Stimulated activated naive CD8-positive, alpha-beta T cell treated with anti-CD3 and anti-CD28 coated beads, Interleukin-15, Interleukin-2, amounts not matched to agents 100 U/mL and 50 U/mL, for 24 hours (primary cell): Measurements from ENCODE around the gene FOXL3.

Experiments used
- ATAC-seq: fragments of 150-1000 bp; cut with Tn5 transposase; one replicate; pipeline ENCODE4 v1.10.0; 2021
- DNase-seq: peaks from one replicate; pipeline ENCODE4 v3.0.0; 2021

FOXL3 gene

DNA sequence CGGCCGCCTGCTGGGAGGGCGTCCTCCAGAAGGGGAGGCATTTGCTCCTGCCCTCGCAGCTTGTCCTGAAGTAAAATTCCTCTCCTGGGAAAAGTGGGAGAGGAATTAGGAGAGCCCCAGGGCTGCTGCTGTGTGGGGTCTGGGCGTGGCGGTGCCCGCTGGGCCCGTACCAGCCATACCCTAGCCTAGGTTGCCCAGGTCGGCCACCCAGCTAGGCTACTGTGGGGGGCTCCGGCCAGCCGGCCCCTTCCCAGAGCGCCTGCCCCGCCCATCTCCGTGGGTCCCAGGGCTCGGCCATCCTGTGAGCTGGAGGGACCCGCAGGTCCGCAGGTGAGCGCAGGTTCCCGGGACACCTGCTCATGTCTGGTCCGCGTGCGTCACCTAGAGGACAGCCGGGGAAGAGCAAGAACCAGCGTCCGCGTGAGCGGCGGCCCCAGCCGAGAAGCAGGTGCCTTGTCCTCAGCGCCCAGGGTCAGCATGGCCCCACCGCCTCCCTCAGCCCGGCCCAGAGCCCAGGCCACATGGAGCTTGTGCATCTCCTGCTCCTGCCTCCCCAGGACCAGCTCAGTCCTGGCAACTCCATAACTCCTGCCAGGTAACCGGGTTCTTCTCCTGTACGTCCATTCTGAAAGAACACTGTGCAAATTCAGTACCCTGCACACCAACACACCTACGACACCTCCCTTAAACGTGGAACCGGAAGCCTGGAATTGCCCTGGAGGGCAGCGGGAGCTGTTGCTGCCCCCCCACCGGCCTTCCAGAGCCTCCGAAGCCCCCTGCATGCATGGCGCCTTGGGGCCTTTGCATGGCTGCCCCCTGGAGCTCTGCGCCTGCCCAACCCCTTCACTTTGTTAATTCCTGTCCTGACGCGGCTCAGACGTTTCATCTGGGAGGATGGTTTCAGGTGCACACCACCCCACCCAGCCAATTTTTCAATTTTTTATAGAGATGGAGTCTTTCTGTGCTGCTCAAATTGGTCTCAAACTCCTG, 22.8 kb upstream of the FOXL3 start:
- ATAC-seq (no peak), DNase-seq (no peak)

DNA sequence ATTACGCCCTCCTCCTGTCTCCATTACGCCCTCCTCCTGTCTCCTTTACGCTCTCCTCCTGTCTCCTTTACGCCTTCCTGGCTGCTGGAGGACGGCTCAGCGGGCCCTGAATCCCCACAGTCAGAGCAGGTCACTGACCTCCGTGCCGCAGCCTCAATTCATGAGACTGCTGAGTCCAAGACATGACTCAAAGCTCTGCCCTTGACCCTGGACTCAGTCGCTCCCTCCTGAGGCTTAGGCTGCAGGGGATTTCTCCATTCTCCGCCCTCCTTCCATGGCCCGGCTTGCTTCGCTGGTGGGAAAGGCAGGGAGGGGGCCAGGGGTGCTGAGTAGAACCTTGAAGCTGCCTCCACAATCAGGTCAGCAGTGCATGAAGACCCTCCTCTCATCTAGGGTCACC, 21.0 kb upstream of the FOXL3 start:
- ATAC-seq = no peak

DNA sequence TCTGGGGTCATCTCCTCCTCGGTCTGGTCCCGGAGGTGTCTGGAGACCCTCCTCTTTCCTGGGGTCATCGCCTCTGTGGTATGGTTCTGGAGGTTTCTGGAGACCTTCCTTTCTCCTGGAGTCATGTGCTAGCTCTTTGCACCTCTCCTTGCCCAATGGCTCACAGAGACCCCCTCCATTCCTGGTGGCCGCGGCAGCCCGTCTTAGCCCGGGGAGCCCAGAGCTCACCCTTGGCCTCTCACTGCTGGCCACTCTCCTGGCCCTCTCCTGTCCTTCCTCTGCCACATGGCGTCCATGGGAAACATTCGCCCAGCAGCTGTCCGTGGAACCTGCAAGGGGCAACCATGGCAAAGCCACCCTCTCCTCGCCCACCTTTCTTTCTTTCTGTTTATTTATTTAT, 20.2 kb upstream of the FOXL3 start:
- DNase-seq (no peak), ATAC-seq (no peak)

More for the DNA sequence above, 21.0 kb upstream of the FOXL3 start:
- DNase-seq = no peak

DNA sequence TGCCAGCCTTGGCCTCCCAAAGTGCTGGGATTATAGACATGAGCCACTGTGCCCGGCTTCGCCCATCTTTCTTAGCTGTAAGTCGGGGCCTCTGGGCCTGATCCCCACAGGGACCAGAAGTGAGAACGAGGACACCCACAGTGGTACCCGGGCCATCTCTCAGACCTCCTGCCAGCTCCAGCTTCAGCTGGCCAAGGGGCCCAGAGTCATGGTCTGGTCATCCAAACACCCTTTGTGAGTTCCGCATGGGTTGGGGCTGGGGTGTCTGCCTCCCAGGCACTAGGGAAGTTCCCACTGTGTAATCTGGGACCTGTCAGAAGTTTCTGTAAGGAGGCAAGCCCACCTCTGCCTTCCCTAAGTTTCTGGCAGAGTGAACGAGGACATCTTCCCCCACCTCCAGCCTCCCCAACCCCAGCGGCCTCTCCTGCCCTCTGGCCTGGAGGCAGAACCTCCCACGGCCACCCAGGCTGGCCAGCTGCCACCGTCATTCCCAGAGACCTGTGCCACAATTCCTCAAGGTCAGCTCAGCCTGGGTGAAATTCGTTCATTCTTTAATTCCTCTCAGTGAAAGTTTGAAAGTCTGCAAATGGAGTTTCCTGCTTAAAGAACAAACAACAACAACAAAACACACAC, 19.5 kb upstream of the FOXL3 start:
- DNase-seq (no peak), ATAC-seq (no peak)

DNA sequence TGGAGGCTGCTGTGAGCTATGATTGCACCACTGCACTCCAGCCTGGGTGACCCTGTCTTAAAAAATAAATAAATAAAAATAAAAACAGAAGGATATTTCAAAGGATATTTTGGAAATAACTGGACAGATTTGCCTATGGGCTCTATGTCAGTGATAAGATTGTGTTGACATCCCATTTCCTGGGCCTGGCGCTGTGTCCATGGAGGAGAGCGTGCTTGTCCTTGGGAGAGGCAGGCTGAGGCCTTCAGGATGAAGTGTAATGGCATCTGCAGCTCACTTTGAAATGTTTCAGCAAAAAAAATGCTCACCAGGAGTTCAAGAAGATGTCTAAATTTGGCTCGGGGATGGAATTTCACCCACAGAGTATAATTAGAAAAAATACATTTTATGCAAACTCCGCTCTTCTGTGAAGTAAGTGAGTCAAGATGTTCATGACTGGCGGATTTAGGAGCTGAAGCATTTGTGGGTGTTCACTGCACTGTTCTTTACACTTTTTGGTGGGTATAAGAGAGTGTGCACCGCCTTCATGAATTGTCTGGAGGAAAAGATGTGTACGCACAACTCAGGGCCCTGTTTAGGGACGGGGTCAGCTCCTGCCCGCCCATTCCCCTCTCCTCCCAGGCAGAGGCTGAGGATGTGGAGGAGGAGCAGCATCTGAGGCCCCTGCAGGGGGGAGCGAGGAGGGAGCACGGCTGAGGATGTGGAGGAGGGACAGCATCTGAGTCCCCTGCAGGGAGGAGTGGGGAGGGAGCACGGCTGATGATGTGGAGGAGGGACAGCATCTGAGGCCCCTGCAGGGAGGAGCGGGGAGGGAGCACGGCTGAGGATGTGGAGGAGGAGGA, 18.5 kb upstream of the FOXL3 start:
- no peak for ATAC-seq
- no peak for DNase-seq

DNA sequence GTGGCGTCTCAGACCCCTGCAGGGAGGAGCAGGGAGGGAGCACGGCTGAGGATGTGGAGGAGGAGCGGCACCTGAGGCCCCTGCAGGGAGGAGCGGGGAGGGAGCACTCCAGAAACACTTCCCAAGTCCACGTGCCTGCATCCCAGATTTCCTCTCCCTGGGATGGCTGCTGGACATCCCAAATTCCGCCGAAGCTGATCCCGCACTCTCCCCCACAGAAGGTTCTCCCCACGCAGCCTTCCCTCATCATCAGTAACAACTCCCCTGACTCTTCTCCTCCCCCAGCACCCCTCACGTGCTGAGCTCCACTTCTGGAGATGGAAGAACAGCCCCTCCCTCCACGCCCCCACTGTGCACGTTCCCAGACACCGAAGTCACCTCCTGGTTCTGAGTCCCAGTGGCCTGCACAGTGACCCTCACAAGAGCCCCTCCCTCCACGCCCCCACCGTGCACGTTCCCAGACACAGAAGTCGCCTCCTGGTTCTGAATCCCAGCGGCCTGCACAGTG, 17.8 kb upstream of the FOXL3 start:
- ATAC-seq = no peak
- no peak for DNase-seq

DNA sequence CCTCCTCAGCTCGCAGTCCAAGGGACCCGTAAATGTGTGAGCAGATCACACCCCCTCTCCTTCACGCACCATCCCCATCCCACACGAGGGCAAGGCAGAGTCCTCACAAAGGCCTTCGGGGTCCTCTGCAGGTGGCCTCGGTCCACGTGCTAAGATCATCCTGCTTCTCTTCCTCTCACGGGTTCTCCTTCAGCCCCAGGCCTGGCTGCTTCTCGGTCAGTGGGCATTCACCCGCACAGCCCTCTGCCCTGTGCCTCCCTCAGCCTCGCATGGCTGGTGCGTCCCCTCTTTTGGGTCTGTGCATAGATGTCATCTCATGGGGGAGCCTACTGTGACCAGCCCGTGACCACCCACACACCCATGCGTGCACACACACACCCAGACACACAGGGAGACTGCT, 17.3 kb upstream of the FOXL3 start:
- DNase-seq = no peak
- ATAC-seq = no peak

DNA sequence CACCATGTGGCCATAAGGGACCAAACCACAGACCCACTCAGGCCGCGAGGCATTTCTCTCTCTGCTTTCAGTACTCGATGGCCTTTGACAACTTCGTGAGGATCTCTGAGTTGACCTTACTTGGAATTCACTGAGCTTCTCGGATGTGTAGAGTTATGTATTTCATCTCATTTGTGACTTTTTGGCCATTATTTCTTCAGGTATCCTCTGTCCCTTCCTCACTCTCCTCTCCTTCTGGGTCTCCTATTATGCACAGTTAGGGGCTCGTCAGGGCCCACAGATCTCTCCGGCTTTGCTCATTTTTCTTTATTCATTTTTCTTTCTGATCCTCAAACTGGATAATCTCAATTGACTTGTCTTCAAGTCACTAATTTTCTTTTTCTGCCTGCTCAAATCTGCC, 16.6 kb upstream of the FOXL3 start:
- ATAC-seq (no peak), DNase-seq (no peak)

DNA sequence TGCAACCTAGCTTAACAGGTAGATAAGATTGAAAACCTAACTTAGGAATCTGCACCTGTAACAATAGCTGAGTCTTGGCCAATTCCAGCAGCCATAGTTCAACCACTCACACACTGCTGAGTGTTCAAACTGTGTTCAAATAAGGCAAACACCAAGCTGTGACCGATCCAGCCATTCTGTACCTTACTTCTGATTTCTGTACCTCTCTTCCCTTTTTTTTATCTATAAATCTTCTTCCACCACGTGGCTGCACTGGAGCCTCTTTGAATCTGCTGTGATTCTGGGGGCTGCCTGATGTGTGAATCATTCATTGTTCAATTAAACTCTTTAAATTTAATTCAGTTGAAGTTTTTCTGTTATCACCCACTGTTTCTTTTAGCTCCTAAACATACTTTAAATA, 15.7 kb upstream of the FOXL3 start:
- DNase-seq = no peak
- no peak for ATAC-seq

DNA sequence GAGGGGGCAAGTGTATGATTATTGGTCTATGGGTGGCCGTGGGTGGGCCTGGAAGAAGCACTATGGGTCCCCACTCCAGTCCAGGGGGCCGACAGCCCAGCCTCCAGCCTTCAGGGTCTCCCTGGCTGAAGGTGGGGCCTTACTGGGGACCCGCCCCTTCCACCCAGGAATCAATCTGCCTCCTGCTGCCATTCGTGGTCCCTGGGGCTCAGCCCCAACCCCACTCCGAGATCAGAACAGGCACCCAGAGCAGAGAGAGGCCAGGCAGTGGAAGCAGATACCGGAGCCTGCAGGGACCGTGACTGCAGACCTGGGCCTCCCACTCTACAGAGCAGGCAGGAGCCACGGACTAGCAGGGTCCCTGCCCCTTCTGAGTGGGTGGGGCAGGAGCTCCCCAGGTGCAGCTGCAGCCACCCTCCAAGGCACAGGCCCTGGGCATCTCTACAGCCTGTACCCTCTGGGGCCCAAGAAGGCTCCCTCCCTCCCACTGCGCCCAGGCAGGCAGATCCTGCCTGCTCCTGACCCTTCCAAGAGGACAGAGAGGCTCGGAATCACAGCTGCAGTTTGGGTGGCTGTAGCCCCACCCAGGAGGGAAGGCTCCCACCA, 13.6 kb upstream of the FOXL3 start:
- ATAC-seq = no peak
- DNase-seq = no peak

DNA sequence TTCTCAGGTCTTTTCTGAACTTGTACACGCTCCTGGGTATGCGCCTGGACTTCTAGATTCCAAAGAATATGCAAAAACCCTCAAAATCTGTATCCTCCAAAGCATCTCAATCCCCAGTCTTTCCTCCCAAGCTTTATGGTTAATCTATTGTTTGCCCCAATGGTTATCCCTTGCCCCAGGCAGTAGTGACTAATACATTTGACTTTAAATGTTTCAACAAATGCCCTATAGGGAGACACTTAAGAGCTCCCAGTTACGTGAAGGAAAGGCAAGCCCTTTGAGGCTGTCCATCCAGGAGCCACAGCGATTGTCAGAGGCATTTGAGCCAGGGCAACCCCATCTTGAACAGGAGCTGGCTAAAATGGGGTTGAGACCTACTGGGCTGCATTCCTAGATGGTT, 12.7 kb upstream of the FOXL3 start:
- DNase-seq (no peak), ATAC-seq (no peak)

DNA sequence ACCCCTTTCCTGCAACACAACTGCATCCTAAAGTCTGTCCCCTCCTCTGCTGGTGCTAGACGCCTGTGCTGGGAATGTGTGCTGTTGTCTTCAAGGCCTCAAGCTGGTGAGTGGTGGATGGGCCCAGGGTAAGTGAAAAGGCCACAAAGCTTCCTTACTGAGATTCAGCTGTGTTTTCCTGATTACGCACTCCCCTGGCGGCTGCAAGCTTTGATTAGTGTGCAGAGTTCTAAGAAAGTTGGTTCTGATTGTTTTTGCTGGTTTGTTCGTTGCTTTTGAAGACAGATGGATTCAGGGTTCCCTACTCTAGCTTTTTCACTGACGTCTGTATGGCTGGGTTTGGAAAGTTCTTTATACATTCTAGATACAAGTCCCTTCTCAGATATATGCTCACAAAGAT, 11.9 kb upstream of the FOXL3 start:
- ATAC-seq (no peak), DNase-seq (no peak)

DNA sequence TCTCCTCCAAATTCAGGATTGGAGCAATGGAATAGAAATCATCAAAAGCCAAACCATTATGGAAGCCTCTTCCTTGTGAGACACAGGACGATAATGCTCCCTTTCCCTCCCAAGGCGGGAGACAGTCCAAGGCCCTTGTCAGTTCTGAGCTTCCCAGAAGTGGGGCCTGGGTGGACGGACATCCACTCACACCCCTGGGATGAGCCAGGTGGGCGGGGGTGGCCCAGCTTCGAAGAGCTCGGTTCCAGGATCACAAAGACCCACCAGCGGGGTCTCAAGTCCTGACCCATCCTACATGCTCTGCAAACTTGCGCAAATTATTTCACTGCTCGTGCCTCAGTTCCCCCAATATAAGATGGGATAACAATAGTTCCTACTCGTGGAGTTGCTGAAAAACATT, 10.1 kb upstream of the FOXL3 start:
- no peak for DNase-seq
- no peak for ATAC-seq

DNA sequence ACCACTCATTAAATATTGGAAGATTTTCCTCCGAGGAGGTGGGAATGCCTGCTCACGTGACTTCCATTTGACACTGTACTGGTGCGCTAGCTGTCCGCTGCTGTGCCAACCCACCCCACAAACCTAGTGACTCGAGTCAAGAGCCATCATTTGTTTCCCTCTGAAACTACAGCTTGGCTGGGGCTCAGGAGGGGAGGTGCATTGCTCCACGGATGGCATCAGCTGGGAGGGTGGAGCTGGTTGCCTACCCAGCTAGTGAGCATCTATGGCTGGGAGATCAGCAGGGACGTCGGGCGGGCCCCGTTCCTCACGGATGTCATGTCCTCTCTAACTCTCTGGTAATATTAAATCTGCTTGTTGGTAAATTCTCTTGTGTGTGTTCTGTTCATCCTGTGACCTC, 9.5 kb upstream of the FOXL3 start:
- ATAC-seq = no peak
- no peak for DNase-seq

DNA sequence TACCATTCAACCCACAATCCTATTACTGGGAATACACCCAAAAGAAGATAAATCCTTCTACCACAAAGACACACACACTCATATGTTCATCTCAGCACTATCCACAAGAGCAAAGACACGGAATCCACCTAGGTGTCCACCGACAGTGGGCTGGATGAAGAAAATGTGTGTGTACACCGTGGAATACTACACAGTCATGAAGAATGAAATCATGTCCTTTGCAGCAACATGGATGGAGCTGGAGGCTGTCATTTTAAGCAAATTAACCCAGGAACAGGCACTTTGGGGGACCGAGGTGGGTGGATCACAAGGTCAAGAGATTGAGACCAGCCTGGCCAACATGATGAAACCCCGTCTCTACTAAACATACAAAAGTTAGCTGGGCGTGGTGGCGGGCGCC, 8.3 kb upstream of the FOXL3 start:
- ATAC-seq (no peak), DNase-seq (no peak)

DNA sequence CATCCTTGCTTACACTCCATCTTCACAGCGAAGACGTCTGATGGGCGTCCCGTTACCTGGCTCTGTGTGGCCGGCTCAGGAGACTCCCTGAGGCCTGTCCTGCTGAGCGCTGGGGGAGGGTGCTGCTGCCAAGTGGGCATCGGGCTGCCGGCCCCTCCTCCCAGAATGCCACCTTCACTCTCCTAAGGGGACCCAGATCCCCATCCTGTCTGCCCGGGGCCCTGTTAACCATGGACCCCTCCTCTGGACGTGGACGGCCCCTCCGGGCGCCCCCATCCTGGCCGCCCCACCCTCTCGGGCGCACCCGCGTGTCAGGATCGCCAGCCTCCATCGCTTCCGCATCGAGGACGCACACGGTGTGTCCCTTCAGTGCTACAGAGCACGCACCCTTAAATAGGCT, 7.3 kb upstream of the FOXL3 start:
- no peak for ATAC-seq

DNA sequence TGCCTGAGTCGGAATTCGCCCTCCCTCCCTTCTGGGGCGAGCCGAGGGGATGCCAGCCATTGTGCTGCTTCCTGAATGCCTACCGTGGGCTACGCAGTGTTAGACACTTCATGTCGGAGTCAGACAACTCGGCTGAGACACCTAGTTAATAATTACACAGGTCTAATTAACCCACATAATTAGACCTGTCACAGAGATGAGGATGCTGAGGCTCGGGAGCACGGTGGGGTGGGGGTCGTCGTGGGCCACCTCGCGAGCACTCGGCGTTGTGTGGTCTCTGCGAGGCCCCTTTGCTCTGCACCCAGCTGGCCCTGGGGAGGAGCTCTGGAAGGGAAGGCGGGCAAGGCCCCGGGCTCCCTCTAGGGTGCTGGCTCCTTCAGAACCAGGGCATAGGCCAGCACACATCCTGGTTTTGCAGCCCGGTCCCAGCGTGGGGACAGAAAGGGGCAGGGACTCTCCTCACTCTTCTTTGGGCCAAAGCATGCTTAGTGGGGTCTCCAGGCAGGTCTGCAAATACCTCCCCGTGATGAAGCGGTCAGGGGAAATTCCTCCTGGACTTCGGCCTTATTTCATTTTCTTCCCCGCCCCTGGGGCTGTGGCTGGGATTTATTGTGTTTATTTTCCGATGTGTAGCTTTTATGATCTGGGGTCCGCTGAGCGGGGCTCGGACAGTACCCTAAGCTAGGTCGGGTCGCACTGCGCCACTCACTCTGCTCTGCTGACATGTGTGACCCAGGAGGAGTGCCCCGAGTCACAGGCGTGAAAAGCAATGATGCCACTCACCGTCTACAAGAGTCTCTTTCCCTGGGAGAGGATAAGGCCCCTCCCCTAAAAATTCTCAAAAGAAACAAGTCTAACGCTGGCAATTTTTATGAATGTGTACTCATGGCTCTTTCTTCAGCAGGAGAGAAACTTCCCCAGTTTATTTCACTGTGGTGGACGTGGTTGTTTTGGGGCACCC, 4.9 kb upstream of the FOXL3 start:
- ATAC-seq (no peak), DNase-seq (no peak)

More for the DNA sequence above, 7.3 kb upstream of the FOXL3 start:
- DNase-seq = no peak

DNA sequence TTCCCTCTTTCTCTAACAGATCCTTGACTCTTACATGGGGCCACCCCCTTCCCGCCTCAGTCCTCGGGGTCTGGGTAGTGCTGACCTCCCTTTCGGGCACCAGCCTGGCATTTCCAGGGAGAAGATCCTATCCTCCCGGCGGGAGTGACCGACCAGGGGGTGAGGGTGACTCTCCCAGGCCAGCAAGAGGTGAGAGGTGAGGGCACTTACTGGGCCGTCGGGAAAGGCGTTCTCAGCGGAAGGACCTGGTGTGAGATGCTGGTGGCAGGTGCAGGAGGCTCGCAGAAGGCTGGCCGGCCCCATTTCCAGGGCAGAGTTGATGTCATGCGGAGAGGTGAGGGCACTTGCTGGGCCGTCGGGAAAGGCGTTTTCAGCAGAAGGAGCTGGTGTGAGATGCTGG, 4.2 kb upstream of the FOXL3 start:
- no peak for ATAC-seq
- DNase-seq = no peak

DNA sequence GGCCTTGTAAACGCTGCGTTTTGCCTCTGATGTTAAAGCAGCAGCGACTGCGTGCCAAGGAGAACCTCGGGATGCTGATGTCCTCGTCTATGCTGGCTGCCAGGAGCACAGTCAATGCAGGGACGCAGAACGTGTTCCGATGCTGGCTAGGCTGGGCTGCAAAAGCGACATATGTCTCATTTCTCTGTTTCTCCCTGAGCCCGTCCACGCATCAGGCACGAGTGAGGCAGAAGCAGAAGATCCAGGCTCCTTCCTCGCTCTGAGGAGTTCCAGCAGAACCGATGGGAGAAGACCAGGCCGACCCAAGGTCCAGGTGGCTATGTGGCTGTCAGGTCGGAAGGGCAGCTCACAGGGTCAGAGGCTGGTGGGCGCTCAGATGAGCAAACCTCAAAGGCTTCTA, 3.7 kb upstream of the FOXL3 start:
- DNase-seq = no peak
- ATAC-seq = no peak

DNA sequence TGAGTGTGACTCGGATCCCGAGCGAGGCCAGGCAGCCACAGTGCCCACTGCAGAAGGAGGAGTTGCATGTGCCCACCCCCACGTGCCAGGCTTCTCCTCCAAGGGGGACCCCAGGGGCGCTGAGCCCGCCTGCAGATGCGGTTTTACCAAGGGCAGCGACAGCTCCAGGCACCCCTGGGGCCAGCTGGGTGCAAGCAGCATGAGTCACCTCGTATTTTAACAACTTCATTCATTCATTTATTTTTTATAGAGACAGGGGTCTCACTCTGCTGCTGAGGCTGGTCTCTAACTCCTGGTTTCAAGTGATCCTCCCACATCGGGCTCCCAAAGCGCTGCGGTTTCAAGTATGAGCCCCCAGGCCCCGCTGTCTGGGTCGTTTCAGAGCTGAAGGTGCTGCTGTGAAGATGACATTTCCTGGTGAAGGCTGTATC, 1.3 kb upstream of the FOXL3 start:
- no peak for DNase-seq
- no peak for ATAC-seq

DNA sequence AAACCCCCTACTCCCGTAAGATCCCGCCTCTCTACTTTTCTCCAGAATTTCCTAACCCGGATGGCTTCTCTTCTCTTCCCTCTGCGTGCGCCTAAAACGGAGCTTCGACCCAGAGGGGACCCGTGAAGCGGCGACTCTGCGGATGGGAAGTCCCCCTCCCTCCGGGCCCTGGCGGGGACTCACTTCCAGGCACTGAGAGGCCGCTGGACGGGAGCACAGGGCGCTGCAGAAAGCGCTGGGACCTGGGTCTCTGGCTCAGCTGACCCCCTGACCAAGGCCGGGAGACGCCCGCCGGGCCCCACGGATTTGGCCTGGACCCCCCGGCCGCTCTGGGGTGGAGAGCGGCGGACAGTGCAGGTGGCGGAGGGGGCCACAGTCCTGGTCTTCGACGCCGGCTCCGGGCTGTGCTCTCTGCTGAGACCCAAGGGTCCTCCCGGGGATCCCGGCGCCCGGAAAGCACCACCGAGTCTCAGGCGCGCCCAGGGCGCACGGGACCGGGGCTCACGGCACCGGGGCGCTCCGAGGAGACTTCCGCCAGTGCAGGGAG, 688 bp upstream of the FOXL3 start:
- no peak for DNase-seq

More for the DNA sequence above, 688 bp upstream of the FOXL3 start:
- ATAC-seq = no peak
